IPS DF 4.7 (cell line): Measurements from ENCODE around the gene NXPH4.

ENCODE experiments used
- DNase-seq: peaks from one replicate; pipeline ENCODE4 v3.0.0-alpha.2; 2013; ENCODE audit warnings: low spot score; ENCODE audit errors: extremely low read depth

NXPH4 gene

GRCh38 chr12:57216014-57216911, at the start of gene NXPH4:
NXPH4 (plus strand) TSS chr12:57216794; CDS start chr12:57216970, 176 bp downstream.
- DNase-seq = no peak

- DNase-seq = no peak
Observed at GRCh38 chr12:57166971-57167371, 49.6 kb upstream of the NXPH4 start.

DNA sequence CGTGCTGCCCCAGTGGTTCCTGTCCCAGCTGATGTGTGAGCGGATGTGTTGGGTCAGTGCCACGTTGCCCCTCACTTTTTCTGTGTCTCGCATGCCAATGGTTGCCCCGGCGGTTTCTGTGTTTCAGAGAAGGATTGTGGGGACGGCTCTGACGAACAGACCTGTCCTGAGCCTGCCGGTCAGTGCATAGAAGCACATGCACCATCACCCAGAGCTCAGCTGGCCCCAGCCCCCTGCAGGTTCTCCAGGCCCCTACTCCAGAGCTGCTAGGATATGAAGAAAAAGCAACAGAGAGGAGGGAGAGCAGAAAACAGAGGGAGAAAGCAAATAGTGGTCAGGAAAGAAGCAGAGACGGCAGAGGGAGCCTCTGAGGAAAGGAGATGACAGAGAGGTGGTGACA, 48.5 kb upstream of the NXPH4 start:
- no peak for DNase-seq

- DNase-seq = no peak
Observed at GRCh38 chr12:57169046-57169795, 47.4 kb upstream of the NXPH4 start.

DNA sequence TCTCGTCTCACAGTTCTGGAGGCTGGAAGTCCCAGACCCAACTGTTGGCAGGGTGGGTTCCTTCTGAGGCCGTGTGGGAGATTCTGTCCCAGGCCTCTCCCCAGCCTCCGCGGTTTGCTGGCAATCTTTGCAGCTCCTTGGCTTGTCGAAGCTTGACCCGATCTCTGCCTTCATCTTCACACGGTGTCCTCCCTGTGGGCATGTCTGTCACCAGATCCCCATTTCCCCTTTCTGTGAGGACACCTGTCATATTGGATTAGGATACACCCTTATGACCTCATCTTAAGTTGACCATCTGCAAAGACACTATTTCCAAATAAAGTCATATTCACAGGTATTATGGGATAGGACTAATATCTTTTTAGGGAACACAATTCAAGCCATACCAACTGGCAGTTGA, 46.6 kb upstream of the NXPH4 start:
- DNase-seq = no peak

DNA sequence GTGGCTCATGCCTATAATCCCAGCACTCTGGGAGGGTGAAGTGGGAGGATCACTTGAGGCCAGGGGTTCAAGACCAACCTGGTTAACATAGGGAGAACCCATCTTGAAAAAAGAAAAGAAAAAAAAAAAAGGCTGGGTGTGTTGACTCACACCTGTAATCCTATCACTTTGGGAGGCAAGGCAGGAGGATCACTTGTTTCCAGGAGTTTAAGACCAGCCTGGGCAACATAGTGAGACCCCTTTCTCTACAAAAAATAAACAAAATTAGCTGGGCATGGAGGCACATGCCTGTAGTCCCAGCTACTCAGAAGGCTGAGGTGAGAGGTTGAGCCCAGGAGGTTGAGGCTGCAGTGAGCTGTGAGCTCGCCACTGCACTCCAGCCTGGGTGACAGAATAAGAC, 46.2 kb upstream of the NXPH4 start:
- DNase-seq = no peak

- DNase-seq = no peak
Observed at GRCh38 chr12:57170927-57171326, 45.7 kb upstream of the NXPH4 start.

GRCh38 chr12:57171668-57172067, 44.9 kb upstream of the NXPH4 start:
- no peak for DNase-seq

GRCh38 chr12:57173089-57173488, 43.5 kb upstream of the NXPH4 start:
- DNase-seq = peak; percentile 36

DNA sequence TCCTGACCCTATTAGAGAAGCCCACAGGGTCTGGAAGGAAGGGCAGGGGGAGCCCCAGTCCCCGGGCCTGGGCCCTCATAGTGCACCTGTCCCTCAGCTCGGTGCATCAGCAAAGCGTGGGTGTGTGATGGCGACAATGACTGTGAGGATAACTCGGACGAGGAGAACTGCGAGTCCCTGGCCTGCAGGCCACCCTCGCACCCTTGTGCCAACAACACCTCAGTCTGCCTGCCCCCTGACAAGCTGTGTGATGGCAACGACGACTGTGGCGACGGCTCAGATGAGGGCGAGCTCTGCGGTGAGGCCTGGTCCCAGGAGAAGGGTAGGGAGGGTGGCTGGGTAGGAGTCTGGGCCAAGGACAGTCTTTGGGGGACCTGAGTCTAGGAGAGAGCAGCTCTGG, 42.9 kb upstream of the NXPH4 start:
- no peak for DNase-seq

DNA sequence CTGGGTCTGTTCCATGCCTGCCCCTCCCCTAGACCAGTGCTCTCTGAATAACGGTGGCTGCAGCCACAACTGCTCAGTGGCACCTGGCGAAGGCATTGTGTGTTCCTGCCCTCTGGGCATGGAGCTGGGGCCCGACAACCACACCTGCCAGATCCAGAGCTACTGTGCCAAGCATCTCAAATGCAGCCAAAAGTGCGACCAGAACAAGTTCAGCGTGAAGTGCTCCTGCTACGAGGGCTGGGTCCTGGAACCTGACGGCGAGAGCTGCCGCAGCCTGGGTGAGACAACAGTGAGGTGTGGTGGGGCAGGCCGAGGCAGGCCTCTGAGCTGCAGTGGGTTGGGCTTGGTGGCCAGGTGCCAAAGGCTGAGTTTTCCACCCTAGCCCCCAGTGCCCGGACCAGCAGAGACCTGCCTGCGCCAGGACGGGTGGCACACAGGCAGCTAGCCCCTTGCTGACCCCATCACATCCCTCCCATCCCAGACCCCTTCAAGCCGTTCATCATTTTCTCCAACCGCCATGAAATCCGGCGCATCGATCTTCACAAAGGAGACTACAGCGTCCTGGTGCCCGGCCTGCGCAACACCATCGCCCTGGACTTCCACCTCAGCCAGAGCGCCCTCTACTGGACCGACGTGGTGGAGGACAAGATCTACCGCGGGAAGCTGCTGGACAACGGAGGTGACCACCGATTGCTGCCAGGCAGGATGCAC, 41.0 kb upstream of the NXPH4 start:
- peak; percentile 38 for DNase-seq

GRCh38 chr12:57176139-57176477, 40.5 kb upstream of the NXPH4 start:
- DNase-seq = no peak

DNA sequence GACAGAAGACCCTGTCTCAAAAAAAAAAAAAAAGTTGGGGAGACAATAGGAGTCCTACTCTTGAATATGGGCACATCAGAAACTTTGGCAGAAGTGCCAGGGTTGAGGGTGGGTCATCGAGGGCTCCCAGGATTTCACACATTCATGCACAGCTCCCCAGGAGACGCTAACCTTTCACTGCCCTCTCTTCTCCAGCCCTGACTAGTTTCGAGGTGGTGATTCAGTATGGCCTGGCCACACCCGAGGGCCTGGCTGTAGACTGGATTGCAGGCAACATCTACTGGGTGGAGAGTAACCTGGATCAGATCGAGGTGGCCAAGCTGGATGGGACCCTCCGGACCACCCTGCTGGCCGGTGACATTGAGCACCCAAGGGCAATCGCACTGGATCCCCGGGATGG, 39.7 kb upstream of the NXPH4 start:
- DNase-seq = no peak

DNA sequence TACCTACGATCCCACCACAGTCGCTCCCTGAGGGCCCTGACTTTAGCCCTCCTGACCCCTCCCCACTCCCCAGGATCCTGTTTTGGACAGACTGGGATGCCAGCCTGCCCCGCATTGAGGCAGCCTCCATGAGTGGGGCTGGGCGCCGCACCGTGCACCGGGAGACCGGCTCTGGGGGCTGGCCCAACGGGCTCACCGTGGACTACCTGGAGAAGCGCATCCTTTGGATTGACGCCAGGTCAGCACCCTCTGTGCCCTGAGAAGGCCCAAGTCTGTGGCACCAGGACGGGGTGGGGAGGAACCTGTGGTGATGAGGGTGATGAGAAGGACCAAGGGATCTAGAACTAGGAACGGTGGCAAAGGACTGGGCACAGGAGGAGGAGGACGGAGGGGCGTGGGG, 39.2 kb upstream of the NXPH4 start:
- DNase-seq = no peak

- no peak for DNase-seq
Observed at GRCh38 chr12:57178213-57178612, 38.4 kb upstream of the NXPH4 start.

GRCh38 chr12:57179331-57180086, 37.1 kb upstream of the NXPH4 start:
- DNase-seq = no peak

- DNase-seq = no peak
Observed at GRCh38 chr12:57180321-57180989, 36.1 kb upstream of the NXPH4 start.

DNA sequence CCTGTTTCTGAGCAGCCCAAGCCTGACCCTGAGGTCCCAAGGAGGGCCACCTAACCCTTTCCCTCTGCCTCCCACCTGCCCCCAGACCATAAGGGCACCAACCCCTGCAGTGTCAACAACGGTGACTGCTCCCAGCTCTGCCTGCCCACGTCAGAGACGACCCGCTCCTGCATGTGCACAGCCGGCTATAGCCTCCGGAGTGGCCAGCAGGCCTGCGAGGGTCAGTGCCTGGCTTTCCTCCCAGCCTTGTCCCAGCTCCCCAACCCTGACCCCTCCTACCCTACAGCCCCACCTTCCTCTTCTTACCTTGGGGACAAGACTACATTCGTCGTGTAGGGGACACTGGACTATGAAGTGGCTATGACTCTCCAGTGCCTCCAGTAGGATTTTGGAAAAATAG, 35.5 kb upstream of the NXPH4 start:
- DNase-seq = no peak

GRCh38 chr12:57181561-57182155, 34.9 kb upstream of the NXPH4 start:
- DNase-seq = no peak

DNA sequence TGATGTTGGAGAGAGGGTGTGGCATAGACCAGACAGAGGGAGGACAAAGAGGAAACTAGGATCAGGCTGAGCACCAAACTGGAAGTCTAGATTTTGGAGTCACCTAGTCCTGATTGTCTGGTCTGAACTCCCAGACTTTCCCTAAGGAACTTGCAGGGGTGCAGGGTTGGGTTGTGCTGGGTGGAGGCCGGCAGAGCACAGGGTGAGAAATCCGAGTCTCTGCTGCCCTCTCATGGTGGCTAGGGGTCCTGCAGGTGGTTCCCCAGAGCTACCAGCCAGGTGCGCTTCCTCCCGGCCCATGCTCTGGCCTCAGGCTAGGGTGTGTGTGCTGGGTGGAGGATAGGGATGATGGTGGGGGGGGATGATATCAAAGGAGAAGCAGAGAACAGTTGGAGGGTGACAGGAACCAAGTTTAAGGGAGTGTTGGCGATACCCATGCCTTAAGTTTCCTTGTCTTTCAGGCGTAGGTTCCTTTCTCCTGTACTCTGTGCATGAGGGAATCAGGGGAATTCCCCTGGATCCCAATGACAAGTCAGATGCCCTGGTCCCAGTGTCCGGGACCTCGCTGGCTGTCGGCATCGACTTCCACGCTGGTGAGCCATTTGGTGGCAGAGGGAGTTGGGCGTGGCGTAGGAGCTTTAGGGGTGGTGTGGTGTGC, 33.5 kb upstream of the NXPH4 start:
- peak; percentile 72 for DNase-seq
